Erythroblast (primary cell): ENCODE data around the gene SFSWAP.

Experiments used
- GATA1 ChIP-seq: IDR thresholded peaks from 2 replicates; pipeline ENCODE4 v1.6.1; 2011; ENCODE audit warnings: low read depth, mild to moderate bottlenecking, control low read depth, low read length, moderate library complexity
- POLR2A ChIP-seq: IDR thresholded peaks from 2 replicates; pipeline ENCODE4 v1.6.1; 2011; ENCODE audit warnings: mild to moderate bottlenecking, low read length

GRCh38 chr12:131694116-131694838, 16.6 kb upstream of the SFSWAP start:
- TF ChIP-seq POLR2A (no peak), GATA1 (no peak)
